Measurements from ENCODE around the gene FNIP2.

Gene FNIP2

GRCh38 chr4:158812543-158812942 is 43.7 kb downstream of the FNIP2 start:
- TF ChIP-seq CTCF (IDR thresholded peaks at IDR 0.05): no peak
- Histone ChIP-seq H3K4me3 (no peak overlapping the region), H3K27ac (peak overlapping the region; percentile 82 to 92)
- DNase-seq (ENCODE audit: low spot score): no peak

- Histone ChIP-seq H3K27ac (no peak overlapping the region), H3K4me3 (no peak overlapping the region)
- TF ChIP-seq CTCF (IDR thresholded peaks at IDR 0.05): no peak
- DNase-seq (ENCODE audit: low spot score): no peak
Observed at GRCh38 chr4:158813113-158813512, 44.3 kb downstream of the FNIP2 start.

DNA sequence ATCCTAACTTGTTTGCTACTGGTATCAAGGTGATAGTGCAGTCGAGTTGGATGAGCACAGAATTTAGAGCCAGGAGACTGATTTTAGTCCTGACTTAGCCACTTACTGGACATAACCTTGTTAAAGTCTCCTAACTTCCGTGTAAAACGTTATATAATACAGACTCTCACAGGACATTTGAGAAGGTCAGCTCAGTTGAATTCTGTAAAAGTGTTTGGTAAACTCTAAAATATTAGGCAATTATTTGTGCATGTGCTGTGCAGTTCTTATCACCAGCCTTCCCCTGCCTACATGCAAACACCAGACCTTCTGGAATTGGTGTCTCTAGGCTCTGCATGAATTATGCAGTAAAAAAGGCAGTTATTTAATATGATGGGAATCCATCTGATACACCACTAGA is 45.4 kb downstream of the FNIP2 start:
- Histone ChIP-seq H3K4me3 (no peak overlapping the region), H3K27ac (no peak overlapping the region)
- no peak for DNase-seq (ENCODE audit: low spot score)
- no peak for TF ChIP-seq CTCF (IDR thresholded peaks at IDR 0.05)

DNA sequence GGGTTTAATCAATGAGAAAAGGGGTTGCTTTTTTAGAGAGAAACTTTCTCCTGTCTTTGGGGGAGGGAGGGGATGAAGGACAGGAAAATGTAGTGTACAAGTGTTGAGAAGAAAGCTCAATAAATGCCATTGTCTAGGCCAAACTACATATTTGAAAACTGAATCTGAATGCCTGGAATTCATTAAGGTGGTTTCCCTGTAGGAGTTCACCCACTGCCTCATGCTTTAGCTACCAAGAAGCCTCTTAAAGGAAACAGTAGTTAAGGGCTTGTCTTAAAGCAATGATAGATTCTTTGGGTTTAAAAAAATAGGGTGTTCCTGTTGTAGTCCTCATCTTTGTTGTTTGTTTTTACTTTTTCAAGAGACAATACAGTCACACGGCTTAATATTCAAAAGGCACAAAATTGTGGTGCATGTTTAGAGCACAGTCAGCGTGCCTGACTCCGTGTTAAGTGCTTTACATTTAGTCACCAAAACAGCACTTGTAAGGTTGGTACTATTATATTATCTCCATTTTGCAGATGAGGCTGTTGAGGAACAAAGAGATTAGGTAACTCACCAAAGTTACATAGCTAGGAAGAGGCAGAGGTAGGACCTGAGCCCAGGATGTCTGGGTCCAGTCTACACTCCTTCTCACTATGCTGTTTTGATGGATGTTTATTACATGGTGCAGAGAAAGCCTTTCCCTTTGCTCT is 46.0 kb downstream of the FNIP2 start:
- no peak overlapping the region for H3K4me3 ChIP-seq
- no peak overlapping the region for H3K27ac ChIP-seq
- no peak for TF ChIP-seq CTCF (IDR thresholded peaks at IDR 0.05)
- no peak for DNase-seq (ENCODE audit: low spot score)

DNA sequence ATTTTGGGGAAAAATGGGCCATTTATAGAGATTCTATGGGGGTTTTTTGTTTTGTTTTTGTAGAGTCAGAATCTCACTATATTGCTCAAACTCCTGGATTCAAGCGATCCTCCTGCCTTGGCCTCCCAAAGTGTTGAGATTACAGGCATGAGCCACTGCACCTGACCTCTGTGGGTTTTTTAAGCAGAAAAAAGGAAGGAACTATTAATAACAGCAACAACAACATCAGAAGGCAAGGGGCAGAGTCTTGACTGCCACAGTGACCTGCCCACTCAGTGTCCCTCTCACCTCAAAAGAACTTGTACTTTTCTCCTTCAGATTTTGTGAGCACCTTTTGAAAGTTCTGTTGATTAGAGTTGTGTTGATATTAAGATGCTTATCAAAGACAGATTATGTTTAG is 48.1 kb downstream of the FNIP2 start:
- no peak for DNase-seq (ENCODE audit: low spot score)
- Histone ChIP-seq H3K4me3 (no peak overlapping the region), H3K27ac (no peak overlapping the region)
- no peak for TF ChIP-seq CTCF (IDR thresholded peaks at IDR 0.05)

DNA sequence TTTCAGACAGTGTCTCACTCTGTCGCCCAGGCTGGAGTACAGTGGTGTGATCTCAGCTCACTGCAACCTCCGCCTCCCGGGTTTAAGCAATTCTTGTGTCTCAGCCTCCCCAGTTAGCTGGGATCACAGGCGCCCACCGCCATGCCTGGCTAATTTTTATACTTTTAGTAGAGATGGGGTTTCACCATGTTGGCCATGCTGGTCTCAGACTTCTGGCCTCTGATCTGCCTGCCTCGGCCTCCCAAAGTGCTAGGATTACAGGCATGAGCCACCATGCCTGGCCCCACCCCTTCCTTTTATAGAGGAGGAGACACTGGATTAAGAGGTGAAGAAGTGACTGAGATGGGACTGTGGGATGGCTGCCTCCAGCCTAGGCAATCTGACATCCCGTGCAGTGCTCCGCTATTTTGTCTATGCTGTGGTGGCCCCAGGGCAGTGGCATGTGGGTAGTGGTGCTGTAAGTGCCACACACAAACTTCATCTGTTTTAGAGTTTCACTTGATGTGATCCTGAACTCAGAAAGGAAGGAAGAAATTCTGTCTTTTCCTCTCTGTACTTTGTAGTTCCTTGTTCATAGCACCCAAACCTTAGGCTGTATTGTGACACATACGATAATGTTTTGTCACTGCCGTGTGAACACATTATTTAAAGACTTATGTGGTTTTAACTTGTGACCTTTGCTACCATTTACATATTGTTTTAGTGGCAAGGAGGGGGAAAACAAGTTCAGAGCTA is 48.9 kb downstream of the FNIP2 start:
- peak overlapping the region in 1 of 2 donors; percentile 38 for H3K27ac ChIP-seq
- no peak for DNase-seq (ENCODE audit: low spot score)
- no peak overlapping the region for H3K4me3 ChIP-seq
- no peak for TF ChIP-seq CTCF (IDR thresholded peaks at IDR 0.05)
